Breast epithelium (tissue), 3 donors: ENCODE data around the gene GNAO1.

Experiments used
- POLR2A ChIP-seq: fragments of 450-650 bp; IDR thresholded peaks from one replicate; pipeline ENCODE4 v1.6.1; 2016; ENCODE audit warnings: antibody characterized with exemption, mild to moderate bottlenecking, moderate library complexity
- POLR2AphosphoS5 ChIP-seq, 3 donors: sonication (generic); formaldehyde crosslinking; IDR thresholded peaks; one replicate each; pipeline ENCODE4 v1.6.1; 2017; ENCODE audit warnings: antibody characterized with exemption in 3 of 3
- TF ChIP-seq, protein P1 (sequence below), 3 donors: fragments of 450-650 bp; IDR thresholded peaks; one replicate each; pipeline ENCODE4 v1.5.1; 2016 to 2017; ENCODE audit warnings: antibody characterized with exemption in 3 of 3, mild to moderate bottlenecking in 3 of 3, moderate library complexity in 3 of 3

DNA sequence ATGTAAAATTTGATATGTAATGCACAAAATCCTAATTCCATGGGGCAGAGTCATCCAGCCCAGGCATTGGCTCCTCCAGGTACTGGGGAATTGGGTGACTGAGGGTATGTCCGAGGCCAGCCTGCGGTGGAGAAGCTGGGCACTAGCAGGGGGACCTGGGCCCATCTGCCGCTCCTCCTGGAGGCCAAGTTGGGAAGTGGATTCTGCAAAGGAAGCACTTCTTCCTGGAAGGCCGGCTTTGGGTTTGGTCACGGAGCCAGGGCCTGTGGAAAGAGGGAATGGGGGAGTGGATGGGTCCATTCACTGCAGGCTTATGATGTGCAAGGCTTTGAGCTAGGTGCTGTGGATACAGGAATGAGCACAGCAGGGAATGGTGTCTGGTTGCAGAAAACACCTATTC, 85.8 kb downstream of the GNAO1 start:
- TF ChIP-seq, protein P1, sequence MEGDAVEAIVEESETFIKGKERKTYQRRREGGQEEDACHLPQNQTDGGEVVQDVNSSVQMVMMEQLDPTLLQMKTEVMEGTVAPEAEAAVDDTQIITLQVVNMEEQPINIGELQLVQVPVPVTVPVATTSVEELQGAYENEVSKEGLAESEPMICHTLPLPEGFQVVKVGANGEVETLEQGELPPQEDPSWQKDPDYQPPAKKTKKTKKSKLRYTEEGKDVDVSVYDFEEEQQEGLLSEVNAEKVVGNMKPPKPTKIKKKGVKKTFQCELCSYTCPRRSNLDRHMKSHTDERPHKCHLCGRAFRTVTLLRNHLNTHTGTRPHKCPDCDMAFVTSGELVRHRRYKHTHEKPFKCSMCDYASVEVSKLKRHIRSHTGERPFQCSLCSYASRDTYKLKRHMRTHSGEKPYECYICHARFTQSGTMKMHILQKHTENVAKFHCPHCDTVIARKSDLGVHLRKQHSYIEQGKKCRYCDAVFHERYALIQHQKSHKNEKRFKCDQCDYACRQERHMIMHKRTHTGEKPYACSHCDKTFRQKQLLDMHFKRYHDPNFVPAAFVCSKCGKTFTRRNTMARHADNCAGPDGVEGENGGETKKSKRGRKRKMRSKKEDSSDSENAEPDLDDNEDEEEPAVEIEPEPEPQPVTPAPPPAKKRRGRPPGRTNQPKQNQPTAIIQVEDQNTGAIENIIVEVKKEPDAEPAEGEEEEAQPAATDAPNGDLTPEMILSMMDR (IDR thresholded peaks at IDR 0.05): no peak
- TF ChIP-seq POLR2A (no peak), POLR2AphosphoS5 (IDR thresholded peaks at IDR 0.05) (no peak)
